ENCODE data around the gene RHBG.

GRCh38 chr1:156431366-156431765, 62.4 kb downstream of the RHBG start:
- no peak for TF ChIP-seq POLR2A (IDR thresholded peaks at IDR 0.05)
- TF ChIP-seq, protein P1, sequence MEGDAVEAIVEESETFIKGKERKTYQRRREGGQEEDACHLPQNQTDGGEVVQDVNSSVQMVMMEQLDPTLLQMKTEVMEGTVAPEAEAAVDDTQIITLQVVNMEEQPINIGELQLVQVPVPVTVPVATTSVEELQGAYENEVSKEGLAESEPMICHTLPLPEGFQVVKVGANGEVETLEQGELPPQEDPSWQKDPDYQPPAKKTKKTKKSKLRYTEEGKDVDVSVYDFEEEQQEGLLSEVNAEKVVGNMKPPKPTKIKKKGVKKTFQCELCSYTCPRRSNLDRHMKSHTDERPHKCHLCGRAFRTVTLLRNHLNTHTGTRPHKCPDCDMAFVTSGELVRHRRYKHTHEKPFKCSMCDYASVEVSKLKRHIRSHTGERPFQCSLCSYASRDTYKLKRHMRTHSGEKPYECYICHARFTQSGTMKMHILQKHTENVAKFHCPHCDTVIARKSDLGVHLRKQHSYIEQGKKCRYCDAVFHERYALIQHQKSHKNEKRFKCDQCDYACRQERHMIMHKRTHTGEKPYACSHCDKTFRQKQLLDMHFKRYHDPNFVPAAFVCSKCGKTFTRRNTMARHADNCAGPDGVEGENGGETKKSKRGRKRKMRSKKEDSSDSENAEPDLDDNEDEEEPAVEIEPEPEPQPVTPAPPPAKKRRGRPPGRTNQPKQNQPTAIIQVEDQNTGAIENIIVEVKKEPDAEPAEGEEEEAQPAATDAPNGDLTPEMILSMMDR (IDR thresholded peaks at IDR 0.05), result no peak
